ENCODE results near the gene CLIP2.

Gene CLIP2

GRCh38 chr7:74324531-74325209 lies 35.5 kb downstream of the CLIP2 start:
- no peak for TF ChIP-seq TEAD4 (IDR thresholded peaks at IDR 0.05)
- no peak for TF ChIP-seq TCF12 (IDR thresholded peaks at IDR 0.05; ENCODE audit: low read depth)
- TF ChIP-seq TAF1 (IDR thresholded peaks at IDR 0.05; ENCODE audit: low read depth), result no peak
- no peak for TF ChIP-seq CREB1 (IDR thresholded peaks at IDR 0.05; ENCODE audit: low read depth)
- no peak for TF ChIP-seq FOXM1 (IDR thresholded peaks at IDR 0.05; ENCODE audit: borderline replicate concordance, low read depth)
- no peak for TF ChIP-seq RAD21 (IDR thresholded peaks at IDR 0.05; ENCODE audit: low read depth)
- no peak for TF ChIP-seq CEBPB (IDR thresholded peaks at IDR 0.05)
- TF ChIP-seq NFIC (IDR thresholded peaks at IDR 0.05), result no peak
- TF ChIP-seq, protein P1, sequence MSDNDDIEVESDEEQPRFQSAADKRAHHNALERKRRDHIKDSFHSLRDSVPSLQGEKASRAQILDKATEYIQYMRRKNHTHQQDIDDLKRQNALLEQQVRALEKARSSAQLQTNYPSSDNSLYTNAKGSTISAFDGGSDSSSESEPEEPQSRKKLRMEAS (IDR thresholded peaks at IDR 0.05), result no peak

- TF ChIP-seq NFIC (IDR thresholded peaks at IDR 0.05) (no peak), RAD21 (IDR thresholded peaks at IDR 0.05; ENCODE audit: low read depth) (no peak), CREB1 (IDR thresholded peaks at IDR 0.05; ENCODE audit: low read depth) (no peak), YY1 (IDR thresholded peaks at IDR 0.05; ENCODE audit: low read depth) (no peak), CEBPB (IDR thresholded peaks at IDR 0.05) (no peak), EP300 (IDR thresholded peaks at IDR 0.05; ENCODE audit: borderline replicate concordance) (no peak), TEAD4 (IDR thresholded peaks at IDR 0.05) (no peak), TAF1 (IDR thresholded peaks at IDR 0.05; ENCODE audit: low read depth) (no peak), EGR1 (IDR thresholded peaks at IDR 0.05) (no peak), FOXM1 (IDR thresholded peaks at IDR 0.05; ENCODE audit: borderline replicate concordance, low read depth) (no peak), TCF12 (IDR thresholded peaks at IDR 0.05; ENCODE audit: low read depth) (no peak), REST (IDR thresholded peaks at IDR 0.05; ENCODE audit: low read depth) (no peak), ZBTB7A (IDR thresholded peaks at IDR 0.05; ENCODE audit: low read depth) (no peak)
- TF ChIP-seq, protein P2, sequence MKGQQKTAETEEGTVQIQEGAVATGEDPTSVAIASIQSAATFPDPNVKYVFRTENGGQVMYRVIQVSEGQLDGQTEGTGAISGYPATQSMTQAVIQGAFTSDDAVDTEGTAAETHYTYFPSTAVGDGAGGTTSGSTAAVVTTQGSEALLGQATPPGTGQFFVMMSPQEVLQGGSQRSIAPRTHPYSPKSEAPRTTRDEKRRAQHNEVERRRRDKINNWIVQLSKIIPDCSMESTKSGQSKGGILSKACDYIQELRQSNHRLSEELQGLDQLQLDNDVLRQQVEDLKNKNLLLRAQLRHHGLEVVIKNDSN (IDR thresholded peaks at IDR 0.05), result no peak
- TF ChIP-seq, protein P1 (IDR thresholded peaks at IDR 0.05), result no peak
These were observed 36.0 kb downstream of the CLIP2 start for GRCh38 chr7:74325210-74325565.

- TF ChIP-seq EGR1 (IDR thresholded peaks at IDR 0.05), result no peak
- TF ChIP-seq REST (IDR thresholded peaks at IDR 0.05; ENCODE audit: low read depth), result no peak
- no peak for TF ChIP-seq EP300 (IDR thresholded peaks at IDR 0.05; ENCODE audit: borderline replicate concordance)
- no peak for TF ChIP-seq TCF12 (IDR thresholded peaks at IDR 0.05; ENCODE audit: low read depth)
- TF ChIP-seq ZBTB7A (IDR thresholded peaks at IDR 0.05; ENCODE audit: low read depth), result no peak
- TF ChIP-seq TAF1 (IDR thresholded peaks at IDR 0.05; ENCODE audit: low read depth), result no peak
- no peak for TF ChIP-seq NFIC (IDR thresholded peaks at IDR 0.05)
These were observed 40.0 kb downstream of the CLIP2 start for GRCh38 chr7:74329225-74329624.

GRCh38 chr7:74332373-74333176 lies 43.4 kb downstream of the CLIP2 start:
- TF ChIP-seq YY1 (IDR thresholded peaks at IDR 0.05; ENCODE audit: low read depth), result no peak
- no peak for TF ChIP-seq CREB1 (IDR thresholded peaks at IDR 0.05; ENCODE audit: low read depth)
- TF ChIP-seq, protein P2 (IDR thresholded peaks at IDR 0.05), result no peak
- no peak for TF ChIP-seq FOXM1 (IDR thresholded peaks at IDR 0.05; ENCODE audit: borderline replicate concordance, low read depth)
- no peak for TF ChIP-seq CEBPB (IDR thresholded peaks at IDR 0.05)
- TF ChIP-seq, protein P1 (IDR thresholded peaks at IDR 0.05), result no peak
- no peak for TF ChIP-seq TCF12 (IDR thresholded peaks at IDR 0.05; ENCODE audit: low read depth)
- no peak for TF ChIP-seq NFIC (IDR thresholded peaks at IDR 0.05)
- TF ChIP-seq TAF1 (IDR thresholded peaks at IDR 0.05; ENCODE audit: low read depth), result no peak
- no peak for TF ChIP-seq EGR1 (IDR thresholded peaks at IDR 0.05)
- no peak for TF ChIP-seq REST (IDR thresholded peaks at IDR 0.05; ENCODE audit: low read depth)
- TF ChIP-seq RAD21 (IDR thresholded peaks at IDR 0.05; ENCODE audit: low read depth), result no peak
- TF ChIP-seq TEAD4 (IDR thresholded peaks at IDR 0.05), result no peak
- TF ChIP-seq EP300 (IDR thresholded peaks at IDR 0.05; ENCODE audit: borderline replicate concordance), result no peak
- no peak for TF ChIP-seq ZBTB7A (IDR thresholded peaks at IDR 0.05; ENCODE audit: low read depth)
